Measurements from ENCODE around the gene BAZ2A.
"Not testable (repeated sequence)": the region's sequence is repeated elsewhere in the genome, so short reads cannot be mapped to it uniquely, and the experiment has no call there.

Gene BAZ2A

DNA sequence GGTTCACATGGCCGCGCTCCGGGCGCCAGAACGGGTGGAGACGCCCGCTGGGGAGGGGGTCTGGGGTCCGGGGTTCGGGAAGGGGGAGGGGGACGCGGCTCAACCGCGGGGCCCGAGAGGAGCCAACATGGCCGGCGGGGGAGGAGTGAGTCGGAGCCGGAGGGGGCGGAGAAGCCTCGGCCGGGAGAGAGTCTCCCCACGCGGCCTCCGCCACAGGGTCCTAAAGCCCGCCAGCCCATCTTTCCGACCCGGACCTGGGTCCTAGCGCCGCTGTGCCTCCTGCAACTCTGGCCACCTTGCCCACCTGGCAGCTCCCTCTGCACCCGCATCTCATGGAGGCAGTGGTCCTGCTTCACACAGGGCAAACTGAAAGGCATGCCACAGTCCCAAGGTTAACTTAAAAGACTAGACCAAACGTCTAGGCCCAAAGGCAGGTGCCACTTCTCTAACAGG lies at the start of gene BAZ2A:
Gene BAZ2A, minus strand, starts transcription at position 147 of the 453 bp plus-strand sequence. CDS start 12,796 bp downstream, outside the sequence.
- no peak for FAIRE-seq

DNA sequence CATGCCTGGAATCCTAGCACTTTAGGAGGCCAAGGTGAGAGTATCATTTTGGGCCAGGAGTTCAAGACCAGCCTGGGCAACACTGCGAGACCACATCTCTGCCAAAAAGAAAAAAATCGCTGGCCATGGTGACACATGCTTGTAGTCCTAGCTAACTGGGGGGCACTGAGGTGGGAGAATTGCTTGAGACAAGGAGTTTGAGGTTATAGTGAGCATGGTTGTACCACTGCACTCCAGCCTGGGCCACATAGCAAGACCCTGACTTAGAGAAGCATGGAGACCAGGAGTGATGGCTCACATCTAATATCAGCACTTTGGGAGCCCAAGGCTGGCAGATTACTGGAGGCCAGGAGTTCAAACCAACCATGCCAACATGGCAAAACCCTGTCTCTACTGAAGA lies 48.7 kb upstream of the BAZ2A start:
- FAIRE-seq = no peak

DNA sequence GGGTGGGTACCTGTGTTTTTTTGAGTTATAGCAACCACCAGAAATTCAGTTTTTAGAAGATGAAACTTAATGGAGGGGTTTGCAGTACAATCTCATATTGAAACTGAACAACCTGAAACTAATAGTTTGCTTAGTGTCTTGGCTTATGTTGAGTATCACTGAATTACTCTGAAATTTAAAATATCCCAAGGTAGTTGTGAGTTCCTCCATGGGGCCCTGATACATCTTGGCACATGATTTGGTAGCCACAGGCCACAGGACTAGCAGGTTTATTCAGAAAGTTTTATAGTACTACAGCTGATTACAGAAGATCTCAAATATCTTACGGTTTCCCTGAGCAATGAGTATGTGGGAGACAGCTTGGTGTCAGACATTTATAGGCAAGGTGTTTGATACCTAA lies 47.6 kb upstream of the BAZ2A start:
- FAIRE-seq = no peak

DNA sequence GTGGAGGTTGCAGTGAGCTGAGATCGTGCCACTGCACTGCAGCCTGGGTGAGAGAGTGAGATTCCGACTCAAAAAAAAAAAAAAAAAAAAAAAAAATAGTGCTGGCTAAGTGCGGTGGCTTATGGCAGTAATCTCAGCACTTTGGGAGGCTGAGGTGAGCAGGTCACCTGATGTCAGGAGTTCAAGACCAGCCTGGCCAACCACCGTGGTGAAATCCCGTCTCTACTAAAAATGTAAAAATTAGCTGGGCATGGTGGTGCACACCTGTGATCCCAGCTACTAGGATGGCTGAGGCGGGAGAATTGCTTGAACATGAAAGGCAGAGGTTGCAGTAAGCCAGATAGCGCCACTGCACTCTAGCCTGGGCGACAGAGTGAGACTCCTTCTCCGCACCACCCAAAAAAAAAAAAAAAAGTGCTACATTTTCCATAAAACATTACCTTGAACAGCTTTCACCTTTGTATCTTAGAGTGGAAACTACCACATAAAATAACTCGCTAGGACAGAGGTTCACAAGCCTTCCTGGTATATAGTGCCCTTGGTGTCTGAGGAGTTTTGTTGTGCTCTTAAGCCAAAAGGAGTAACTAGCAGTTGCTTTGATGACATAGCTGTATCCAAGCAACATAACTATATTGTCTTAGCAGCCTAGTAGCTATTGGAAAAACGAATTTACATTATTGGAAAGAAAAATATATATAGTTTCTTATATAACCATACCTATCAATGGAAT lies 46.9 kb upstream of the BAZ2A start:
- no peak for FAIRE-seq

DNA sequence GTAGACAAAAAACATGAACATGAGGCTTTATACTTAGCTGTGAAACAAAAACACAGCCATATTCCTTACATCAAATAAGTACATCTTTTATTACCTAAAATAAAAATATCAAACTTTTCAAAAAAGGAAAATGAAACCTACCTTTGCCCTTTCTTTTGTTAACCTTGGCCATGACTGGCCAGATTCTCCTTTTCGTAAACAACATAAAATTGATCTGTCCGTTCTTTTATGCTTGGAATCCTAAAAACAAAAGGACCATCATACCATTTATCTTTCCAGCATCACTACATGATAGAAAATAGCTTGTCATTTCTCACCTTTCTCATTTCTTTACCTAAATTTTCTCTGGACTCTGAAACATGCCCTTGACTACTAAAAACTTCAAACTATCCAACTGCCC lies 41.5 kb upstream of the BAZ2A start:
- no peak for FAIRE-seq

DNA sequence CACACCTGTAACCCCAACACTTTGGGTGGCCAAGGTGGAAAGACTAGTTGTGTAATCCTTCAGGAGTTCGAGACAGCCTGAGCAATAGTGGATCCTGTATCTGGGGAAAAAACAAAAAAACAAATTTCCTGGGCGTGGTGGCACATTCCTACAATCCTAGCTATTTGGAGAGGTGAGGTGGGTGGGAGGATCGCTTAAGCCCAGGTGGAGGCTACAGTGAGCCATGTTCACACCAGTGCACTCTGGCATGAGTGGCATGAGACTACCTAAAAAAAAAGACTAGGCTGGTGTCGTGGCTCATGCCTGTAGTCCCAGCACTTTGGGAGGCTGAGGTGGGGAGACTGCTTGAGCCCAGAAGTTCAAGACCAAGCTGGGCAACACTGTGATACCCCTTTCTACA lies 40.7 kb upstream of the BAZ2A start:
- FAIRE-seq = no peak

DNA sequence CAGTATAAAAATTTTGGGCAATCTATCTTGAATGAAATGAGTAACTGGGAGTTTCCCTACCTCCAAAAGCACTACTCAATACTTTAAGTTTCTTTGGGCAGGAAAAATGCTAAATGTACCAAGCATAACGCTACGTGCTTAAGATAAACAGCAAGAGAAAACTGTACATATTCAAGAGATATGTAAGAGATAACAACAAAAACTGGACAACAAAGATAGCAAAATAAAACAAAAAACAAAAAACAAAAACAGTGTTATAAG lies 38.0 kb upstream of the BAZ2A start:
- FAIRE-seq = no peak

DNA sequence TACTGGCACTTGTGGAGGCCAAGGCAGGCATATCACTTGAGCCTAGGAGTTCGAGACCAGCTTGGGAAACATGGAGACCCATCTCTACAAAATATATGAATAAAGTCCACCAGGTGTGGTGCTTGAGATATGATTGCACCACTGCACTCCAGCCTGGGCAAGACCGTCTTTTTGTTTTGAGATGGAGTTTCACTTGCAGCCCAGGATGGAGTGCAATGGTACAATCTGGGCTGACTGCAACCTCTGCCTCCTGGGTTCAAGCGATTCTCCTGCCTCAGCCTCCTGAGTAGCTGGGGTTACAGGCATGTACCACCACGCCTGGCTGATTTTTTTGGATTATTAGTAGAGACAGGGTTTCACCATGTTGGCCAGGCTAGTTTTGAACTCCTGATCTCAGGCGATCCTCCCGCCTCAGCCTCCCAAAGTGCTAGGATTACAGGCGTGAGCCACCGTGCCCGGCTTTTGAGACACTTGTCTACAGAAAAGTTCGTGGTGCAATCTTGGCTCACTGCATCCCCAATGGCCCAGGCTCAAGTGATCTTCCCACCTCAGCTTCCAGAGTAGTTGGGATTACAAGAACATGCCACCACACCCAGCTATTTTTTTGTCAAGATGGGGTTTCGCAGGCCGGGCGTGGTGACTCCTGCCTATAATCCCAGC lies 32.0 kb upstream of the BAZ2A start:
- FAIRE-seq = no peak

DNA sequence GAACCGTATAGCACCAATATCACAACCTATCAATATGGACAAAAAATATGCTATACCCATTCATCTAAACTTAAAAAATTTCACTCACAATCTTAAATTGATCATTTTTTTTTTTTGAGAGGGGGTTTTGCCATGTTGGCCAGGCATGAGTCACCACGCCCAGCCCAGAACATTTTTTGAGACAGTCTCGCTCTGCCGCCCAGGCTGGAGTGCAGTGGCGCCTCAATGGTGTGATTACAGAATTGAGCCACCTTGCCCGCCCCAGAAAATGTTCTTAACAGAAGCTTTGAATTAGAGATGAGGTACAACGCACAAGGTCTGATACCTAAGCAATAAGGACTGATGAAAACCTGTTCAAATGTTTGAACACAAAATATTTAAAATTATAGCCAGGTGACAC lies 31.4 kb upstream of the BAZ2A start:
- no peak for FAIRE-seq

DNA sequence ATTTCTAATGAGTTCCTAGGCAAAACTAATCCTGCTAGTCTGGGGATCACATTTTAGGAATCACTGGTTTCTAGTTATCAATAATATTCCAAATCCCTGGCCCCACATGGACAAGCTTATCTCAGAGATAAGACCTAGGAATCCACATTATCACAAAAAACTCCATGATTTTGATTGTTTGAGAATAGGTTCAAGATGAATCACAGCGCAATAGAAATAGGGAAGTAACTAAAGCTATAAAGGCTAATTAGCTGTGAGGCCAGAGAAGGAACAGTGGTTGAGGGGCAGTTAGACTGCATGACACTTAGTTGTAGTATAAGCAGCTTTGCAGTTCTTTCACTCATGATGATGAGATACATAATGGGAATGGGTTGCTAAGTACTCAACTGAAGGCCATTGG lies 28.8 kb upstream of the BAZ2A start:
- FAIRE-seq = no peak

DNA sequence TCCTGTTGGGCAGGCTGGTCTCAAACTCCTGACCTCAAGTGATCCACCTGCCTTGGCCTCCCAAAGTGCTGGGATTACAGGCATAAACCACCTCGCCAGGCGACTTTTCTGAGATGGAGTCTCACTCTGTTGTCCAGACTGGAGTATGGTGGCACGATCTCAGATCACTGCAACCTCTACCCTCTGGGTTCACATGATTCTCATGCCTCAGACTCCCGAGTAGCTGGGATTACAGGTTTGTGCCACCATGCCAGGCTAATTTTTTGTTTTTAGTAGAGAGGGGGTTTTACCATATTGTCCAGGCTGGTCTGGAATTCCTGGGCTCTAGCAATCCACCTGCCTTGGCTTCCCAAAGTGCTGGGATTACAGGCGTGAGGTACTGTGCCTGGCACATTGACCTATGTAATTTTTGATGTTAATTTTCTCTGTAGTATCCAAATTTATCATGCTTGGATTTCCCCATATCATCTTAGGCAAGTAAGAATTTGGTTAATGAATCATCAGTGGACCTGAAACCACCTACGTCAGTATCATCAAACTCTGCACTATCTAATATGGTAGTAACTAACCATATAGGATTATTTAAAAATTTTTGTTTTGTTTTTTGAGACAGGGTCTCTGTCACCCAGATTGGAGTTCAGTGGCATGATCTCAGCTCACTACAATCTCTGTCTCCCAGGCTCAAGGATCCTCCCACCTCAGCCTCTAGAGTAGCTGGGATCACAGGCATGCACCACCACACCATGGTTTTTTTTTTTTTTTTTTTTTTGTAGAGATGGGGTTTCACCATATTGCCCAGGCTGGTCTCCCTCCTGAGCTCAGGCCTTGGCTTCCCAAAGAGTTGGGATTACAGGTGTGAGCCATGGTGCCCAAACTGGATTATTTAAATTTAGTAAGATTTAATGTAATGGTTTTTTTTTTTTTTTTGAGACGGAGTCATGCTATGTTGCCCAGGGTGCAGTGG lies 27.6 kb upstream of the BAZ2A start:
- FAIRE-seq = no peak

DNA sequence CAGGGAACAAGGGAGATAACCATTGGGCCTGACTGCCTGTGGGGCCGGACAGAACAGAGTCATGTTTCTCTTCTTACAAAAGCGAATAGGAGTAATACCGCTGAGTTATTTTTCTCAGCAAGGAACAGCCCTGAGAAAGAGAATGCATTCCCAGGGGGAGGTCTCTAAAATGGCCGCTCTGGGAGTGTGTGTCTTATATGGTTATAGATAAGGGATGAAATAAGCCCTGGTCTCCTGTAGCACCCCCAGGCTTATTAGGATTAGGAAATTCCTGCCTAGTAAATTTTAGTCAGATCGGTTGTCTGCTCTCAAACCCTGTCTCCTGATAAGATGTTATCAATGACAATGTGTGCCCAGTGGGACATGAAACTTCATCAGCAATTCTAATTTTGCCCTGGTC lies 23.7 kb upstream of the BAZ2A start:
- not testable (repeated sequence) for FAIRE-seq

DNA sequence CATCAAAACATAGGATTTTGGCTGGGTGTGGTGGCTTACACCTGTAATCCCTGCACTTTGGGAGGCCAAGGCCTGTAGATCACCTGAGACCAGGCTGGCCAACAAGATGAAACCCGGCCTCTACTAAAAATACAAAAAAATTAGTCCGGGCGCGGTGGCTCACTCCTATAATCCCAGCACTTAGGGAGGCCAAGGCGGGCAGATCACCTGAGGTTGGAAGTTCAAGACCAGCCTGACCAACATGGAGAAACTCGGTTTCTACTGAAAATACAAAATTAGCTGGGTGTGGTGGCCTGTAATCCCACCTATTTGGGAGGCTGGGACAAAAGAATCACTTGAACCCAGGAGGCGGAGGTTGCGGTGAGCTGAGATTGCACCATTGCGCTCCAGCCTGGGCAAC lies 17.9 kb upstream of the BAZ2A start:
- FAIRE-seq = not testable (repeated sequence)

DNA sequence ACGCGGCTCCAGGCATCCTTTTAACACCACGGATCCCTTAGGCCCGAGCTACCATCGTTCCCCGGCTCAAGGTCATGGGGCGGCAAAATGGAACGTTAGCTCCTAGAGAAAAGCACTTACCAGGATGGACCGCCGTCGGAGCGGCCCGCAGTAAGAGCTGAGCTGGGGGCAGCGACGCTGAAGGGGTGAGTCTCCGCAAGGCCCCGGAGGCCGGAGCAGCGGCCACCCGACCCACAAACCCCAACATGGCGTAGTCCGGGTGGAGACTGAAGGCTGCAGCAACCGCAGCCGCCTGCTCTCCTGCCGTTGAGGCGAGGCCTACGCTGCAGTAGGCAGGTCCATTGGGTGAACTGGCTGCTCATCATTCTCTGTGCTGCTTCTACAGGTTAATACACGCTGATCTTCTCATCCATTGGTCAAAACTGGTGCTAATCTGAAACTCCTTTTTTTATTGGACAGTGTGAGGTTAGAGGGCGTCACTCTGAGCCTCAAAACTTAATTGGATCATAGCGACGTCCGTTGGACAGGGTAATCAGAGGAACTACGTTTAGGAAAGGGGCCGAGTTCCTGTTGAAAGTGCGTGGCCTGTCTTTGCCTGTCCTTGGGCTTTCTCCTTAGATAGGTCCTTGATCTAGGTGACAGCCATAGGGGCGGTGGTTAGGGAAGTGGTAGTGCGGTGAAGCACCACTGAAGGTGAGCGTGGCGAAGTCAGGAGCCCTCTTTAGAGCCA lies 15.8 kb upstream of the BAZ2A start, which contains the start of gene ATP5F1B:
Gene ATP5F1B, minus strand, starts transcription at position 268 of the 730 bp plus-strand sequence. Its CDS starts 21 bp downstream, at position 247.
- peak; percentile 99 for FAIRE-seq

DNA sequence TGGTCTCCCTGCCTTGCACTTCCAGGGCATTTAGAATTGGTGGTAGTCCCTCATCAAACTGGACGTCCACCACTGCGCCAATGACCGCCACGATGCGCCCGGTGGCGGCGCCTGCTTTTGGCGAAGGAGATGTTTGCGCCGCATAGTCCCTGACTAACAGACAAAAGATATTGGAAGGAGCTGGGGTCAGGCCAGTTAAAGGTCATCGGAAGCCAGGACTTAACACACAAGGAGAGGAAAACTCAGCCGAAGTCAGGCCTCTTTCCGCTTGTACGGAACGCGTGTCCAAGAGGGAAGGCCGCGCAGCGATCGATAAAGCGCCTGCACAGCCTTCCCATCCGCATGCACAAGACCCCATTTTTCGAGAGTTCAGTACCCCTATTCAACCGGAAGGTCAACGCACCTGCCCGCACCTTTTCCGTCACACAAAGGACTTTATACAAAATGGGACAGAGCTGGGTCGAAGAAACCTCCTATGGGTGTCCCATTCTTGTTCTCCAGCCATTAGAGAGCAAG lies 15.1 kb upstream of the BAZ2A start:
- no peak for FAIRE-seq

DNA sequence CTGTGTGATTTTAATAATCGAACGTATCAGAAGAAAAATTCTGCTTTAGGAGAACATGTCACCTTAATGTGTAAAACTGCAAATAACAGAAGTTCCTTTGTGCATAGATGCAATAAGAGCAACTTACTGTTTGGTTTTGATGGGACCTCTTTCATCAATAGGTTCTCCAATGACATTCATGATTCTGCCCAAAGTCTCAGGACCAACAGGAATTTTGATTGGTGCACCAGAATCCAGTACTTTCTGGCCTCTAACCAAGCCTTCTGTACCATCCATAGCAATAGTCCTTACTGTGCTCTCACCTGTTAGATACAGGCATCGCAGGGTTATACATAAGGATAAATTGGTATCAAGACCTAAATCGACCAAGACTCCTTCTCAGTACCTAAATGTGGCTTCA lies 14.5 kb upstream of the BAZ2A start:
- FAIRE-seq = no peak

DNA sequence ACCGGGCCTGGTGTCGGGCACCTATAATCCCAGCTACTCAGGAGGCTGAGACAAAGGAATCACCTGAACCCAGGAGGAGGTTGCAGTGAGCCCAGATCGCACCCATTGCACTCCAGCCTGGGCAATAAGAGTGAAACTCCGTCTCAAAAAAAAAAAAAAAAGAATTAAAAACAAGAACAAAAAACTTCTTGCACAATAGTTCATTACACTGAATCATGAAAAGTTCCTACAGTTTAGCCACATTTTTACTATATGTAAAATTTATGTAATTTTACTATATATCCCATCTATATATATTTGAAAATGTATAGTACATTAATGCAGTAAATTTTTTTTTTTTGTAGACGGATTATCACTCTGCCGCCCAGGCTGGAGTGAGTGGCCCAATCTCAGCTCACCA lies 11.1 kb upstream of the BAZ2A start:
- no peak for FAIRE-seq

DNA sequence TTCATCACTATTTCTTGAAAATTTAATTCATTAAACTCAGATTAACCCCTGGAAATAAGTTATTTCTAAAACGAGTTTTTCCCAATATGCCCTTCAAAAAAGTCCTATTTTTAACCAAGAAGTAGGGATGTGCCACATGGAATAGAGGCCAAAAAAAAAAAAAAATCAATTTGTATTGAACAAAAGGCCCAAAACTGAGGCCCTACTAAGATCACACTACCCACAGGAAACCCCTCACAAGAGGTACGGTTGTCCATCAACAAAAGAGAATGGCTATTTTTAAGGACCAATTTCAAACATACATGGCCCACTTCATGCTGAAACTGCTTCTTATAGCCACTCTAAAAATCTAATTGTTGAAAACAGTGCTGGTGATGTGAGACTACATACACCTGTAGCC lies 7.5 kb upstream of the BAZ2A start:
- FAIRE-seq = no peak

DNA sequence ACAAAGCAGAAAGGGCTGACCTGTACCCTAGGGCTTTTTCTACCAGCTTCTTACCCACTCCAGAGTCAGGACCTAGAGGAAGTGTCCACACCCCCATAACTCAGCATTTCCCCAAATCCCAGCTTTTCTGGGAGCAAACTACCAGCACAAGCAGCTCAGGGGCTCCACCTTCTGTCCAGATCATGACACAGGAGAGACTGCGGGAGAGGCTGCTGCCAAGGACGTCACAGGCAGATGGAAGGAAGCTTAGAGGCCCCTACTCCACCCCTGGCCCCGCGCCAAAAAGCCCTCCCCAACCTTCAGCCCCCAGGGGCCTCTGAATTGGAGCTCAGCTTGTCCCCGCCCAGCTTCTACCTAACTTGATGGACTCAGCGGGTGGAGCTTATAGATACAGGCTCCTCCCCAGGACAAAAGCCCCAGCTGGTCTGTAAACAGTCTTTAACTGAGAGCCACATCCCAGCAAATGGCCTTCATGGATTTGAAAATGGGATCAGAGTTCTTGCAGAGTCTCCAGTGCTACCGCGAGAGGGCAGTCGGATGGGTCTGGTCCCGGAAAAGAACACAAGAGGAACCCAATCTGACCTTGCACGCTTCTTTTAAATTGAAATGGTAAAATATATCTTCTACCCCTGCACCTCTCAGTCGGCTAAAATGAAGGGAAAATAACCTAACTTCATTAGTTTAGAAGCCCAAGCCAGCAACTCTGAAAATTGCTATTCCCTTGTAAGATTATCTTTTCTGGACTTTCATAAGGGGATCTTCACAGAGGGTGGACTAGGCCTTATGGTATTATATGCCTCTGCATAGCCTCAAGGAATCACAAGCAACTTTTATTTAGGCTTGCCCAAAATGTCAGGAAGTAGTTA lies 6.8 kb upstream of the BAZ2A start:
- FAIRE-seq = peak; percentile 93

DNA sequence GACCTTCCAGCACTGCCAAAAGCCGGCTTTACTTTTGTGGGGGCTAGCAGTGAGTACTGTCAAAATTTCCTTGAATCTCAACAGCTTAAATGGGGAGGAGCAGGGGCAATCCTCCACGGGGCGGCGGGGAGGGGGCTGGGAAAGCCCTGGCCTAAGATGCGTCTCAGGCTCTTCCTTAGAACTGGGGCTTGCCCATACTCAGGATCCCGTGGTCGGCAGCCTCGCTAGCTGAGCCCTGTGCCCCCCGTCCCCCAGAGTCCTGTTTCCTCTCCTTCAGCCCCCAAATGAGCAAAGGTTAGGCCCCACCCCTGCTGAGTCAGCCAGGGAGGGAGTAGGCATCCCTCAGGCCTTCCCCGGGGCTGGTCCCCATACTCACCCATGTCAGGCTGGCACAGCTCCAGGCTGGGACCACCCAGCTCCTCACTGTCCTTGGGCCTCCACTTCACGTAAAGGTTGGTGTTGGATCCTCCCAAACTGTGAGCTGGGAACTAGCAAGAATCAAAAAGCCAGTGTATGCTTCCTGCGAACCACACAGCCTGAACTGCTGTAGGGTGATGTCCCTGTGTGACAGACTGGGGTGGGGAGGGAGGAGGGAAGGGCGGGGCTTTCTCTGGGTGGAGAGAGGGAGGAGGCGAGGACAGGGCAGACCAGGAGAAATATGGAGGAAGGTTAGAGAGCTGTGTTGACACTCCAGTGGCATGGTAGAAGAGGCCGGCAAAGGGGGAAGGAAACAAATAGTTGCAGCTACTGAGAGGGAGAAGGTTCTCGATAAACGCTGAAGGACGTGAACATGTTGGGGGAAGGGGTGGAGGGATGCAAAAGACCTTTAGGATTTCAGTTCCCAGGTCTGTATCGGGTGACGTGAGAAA lies 5.9 kb upstream of the BAZ2A start:
- FAIRE-seq = no peak

All from endometrium (tissue), 2 donors.